HG02798 (cell line): Measurements from ENCODE around the gene MRPL40.
A peak's percentile ranks its signal among the peaks of the same experiment; 100 is the strongest.
"Not testable (repeated sequence)": the region's sequence is repeated elsewhere in the genome, so short reads cannot be mapped to it uniquely, and the experiment has no call there.

ENCODE experiments used
- ATAC-seq: cut with Tn5 transposase; IDR thresholded peaks from one replicate; pipeline ENCODE4 v1.9.1; 2021; ENCODE audit warnings: mild to moderate bottlenecking; ENCODE audit not compliant: unreplicated experiment, poor library complexity

Gene MRPL40

GRCh38 chr22:19436444-19437161 lies 4.3 kb downstream of the MRPL40 start:
- ATAC-seq: not testable (repeated sequence)

DNA sequence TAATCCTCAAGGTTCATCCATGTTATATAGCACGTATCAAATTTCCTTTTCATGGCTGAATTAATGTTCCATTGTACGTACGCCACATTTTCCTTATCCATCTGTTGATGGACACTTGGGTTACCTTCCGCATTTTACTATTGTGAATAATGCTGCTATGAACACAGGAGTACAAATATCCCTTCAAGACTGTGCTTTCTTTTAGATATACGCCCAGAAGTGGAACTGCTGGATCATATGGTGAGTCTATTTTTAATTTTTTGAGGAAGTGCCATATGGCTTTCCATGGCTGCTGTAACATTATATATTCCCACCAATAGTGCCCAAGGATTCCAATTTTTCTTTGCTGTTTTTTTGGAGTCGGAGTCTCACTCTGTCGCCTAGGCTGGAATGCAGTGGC lies 6.0 kb downstream of the MRPL40 start:
- ATAC-seq: no peak

DNA sequence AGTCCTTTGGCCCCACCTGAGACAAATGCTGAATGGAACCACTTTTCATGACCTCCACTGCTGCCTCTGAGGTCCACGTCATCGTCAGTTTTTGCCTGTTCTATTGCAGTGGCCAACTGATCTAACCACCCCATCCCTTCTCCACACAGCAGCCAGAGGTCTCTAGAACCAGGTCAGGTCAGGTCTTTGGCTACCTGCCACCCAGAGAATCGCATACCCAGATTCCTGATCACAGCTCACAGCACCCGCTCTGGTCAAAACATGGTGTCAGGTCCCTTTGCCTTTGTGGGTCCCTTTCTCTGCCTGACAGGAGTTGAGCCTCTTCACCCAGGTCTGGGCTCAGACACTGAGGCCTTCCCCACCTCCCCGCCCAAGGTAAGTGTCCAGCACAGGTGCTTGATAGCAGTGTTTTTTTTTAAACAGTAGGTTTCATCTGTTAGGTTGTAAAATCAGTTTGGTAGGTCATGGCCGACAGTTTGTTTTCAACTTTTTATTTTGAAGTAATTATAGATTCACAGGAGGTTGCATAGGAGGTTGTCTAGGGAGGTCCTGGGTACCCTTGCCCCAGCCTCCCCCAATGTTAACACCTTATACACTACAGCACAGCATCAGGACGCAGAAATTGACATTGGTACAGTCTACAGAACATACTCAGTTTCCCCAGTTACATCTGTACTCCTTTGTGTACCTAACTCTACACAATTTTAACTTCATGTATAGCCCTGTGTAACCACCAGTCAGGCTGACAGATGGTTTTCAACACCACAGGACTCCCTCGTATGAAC lies 8.3 kb downstream of the MRPL40 start:
- no peak for ATAC-seq

- no peak for ATAC-seq
These were observed 9.8 kb downstream of the MRPL40 start for GRCh38 chr22:19442166-19442565.

- ATAC-seq: no peak
These were observed 11.3 kb downstream of the MRPL40 start for GRCh38 chr22:19443544-19444211.

DNA sequence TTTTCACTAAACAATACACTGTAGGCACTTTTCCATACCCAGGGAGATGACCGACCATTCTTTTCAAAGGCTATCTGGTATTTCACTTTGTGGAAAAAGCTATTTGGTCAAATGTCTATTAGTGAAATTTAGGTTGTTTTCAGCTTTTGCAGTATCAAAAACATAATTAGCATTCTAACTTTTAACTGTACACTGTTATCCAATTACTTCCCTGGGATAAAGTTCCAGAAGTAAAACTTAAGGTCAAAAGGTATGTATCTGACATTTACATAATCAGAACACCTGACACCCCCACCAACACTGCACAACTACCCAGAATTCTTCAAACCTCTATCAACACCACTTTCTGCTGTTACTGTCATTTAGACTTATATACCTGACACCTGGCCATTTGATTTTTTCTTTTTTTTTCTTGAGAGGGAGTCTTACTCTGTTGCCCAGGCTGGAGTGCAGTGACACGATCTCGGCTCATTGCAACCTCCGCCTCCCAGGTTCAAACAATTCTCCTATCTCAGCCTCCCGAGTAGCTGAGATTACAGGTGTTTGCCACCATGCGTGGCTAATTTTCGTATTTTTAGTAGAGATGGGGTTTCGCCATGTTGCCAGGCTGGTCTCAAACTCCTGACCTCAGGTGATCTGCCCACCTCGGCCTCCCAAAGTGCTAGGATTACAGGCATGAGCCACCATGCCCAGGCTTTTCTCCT lies 13.1 kb downstream of the MRPL40 start:
- not testable (repeated sequence) for ATAC-seq

DNA sequence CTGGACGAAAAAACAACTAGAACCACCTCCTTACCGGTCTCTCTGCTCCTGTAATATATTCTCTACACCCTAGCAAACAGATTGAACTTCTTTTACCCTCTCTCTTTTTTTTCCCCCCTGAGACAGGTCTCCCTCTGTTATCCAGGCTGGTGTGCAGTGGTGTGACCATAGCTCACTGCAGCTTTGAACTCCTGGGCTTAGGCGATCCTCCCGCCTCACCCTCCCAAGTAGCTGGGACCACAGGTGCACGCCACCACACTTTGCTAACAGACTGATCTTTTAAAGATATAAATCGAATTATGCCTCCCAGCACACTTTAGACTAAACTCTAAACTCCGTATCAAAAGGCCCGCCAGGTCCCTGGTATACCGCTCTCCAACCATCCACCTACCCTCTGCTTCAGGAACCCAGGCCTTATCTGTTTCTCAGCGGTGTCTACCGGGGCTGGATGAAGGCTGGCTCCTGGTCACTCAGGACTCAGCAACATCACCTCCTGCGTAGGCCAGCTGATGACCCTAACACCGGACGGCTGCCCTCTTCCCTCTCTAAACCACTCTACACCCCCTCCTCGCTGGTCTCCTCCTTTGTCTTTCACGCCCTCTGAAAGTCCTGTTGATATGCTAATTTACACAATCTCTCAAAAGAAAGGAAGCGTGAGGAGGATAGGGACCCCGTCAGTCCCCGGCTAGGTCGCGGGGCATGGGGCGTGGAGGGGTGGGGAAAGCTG lies 14.4 kb downstream of the MRPL40 start:
- ATAC-seq: no peak

- ATAC-seq: peak; percentile 85
These were observed 15.2 kb downstream of the MRPL40 start, which contains the start of gene C22orf39 for GRCh38 chr22:19447330-19448075. Gene C22orf39, minus strand, starts transcription at chr22:19447711. Its CDS starts 23 bp downstream, at chr22:19447688.

- peak; percentile 16 for ATAC-seq
These were observed 15.8 kb downstream of the MRPL40 start for GRCh38 chr22:19448076-19448607.

GRCh38 chr22:19448739-19449421 lies 16.5 kb downstream of the MRPL40 start:
- ATAC-seq: peak; percentile 22

GRCh38 chr22:19449422-19449767 lies 17.1 kb downstream of the MRPL40 start:
- no peak for ATAC-seq

GRCh38 chr22:19450363-19451175 lies 18.2 kb downstream of the MRPL40 start:
- no peak for ATAC-seq

- no peak for ATAC-seq
These were observed 19.2 kb downstream of the MRPL40 start for GRCh38 chr22:19451570-19451969.

- no peak for ATAC-seq
These were observed 21.4 kb downstream of the MRPL40 start for GRCh38 chr22:19453718-19454117.

GRCh38 chr22:19454156-19454555 lies 21.8 kb downstream of the MRPL40 start:
- no peak for ATAC-seq

DNA sequence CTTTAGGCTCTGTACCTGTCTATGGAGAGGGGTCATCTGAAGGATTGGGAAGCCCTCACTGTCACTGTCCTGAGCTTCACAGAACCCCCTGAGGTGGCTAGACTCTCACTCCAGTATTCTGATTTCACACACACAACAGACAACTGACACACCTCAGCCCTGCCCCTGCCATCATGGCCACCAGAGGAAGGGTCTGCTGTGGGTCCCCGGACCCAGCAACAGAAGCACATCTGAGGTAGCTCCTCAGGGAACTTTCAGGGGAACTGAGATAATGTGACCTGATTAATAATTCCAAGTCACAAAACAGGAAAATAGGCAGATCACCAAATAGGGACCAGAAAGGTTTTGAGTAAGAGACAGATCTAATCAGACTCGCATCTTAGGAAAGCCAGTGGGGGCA lies 22.7 kb downstream of the MRPL40 start:
- ATAC-seq: no peak

GRCh38 chr22:19455585-19456370 lies 23.4 kb downstream of the MRPL40 start:
- no peak for ATAC-seq
